Lower lobe of right lung (tissue), 2 donors: ENCODE measurements around the gene SRSF3. TPM values are rescaled to one million over a fixed set of nuclear protein-coding genes. Genes with fewer than 3 reads are reported as not detected.

Experiments
- ATAC-seq, 2 donors: fragments of 200-7000 bp; cut with Tn5 transposase; one replicate each; pipeline ENCODE4 v1.9.1; 2020 to 2022; ENCODE audit warnings: mild to moderate bottlenecking in 2 of 2, moderate library complexity in 2 of 2
- DNase-seq: peaks from one replicate; pipeline ENCODE4 v3.0.0-alpha.2; 2020
- H3K27ac ChIP-seq: fragments of 200-600 bp; one replicate; pipeline ENCODE4 v1.8.0; 2022
- H3K27me3 ChIP-seq: fragments of 200-600 bp; one replicate; pipeline ENCODE4 v1.8.0; 2022; ENCODE audit warnings: low read depth
- H3K36me3 ChIP-seq: fragments of 200-600 bp; one replicate; pipeline ENCODE4 v1.8.0; 2022; ENCODE audit warnings: mild to moderate bottlenecking
- H3K4me1 ChIP-seq: fragments of 200-600 bp; one replicate; pipeline ENCODE4 v1.8.0; 2022
- H3K4me3 ChIP-seq: fragments of 200-600 bp; one replicate; pipeline ENCODE4 v1.8.0; 2022; ENCODE audit warnings: mild to moderate bottlenecking
- H3K9me3 ChIP-seq: fragments of 200-600 bp; one replicate; pipeline ENCODE4 v1.8.0; 2022
- CTCF ChIP-seq: fragments of 200-600 bp; IDR thresholded peaks from one replicate; pipeline ENCODE4 v1.8.0; 2022; ENCODE audit warnings: antibody characterized with exemption, mild to moderate bottlenecking
- intact Hi-C: fragments of 100-400 bp; cut with DNase I; formaldehyde crosslinking; loops from one replicate; pipeline ENCODE4 v1.11.0; 2022
- total RNA-seq: library from RNA; stranded (reverse); fragmentation: NEBNext Ultra II Directional; extraction: Animal tissue kit (Norgen Biotek cat#: 25700); gene quantifications from one replicate; pipeline ENCODE4 v1.2.1, GENCODE V29; 2021
- donor health status: DM: no; HTN: yes; CAD: no; lungs with severe emphysema.

SRSF3 gene
- total RNA-seq, 1 donor from 2014 or later, result 180 TPM

- no peak for TF ChIP-seq CTCF
- no peaks in the 10 kb centered on the region for H3K27me3 ChIP-seq
- H3K27ac ChIP-seq, result peak overlapping the region; percentile 43
- no peaks in the 10 kb centered on the region for H3K9me3 ChIP-seq
- no peaks in the 10 kb centered on the region for H3K36me3 ChIP-seq
- H3K4me3 ChIP-seq, result no peak overlapping the region
- intact Hi-C loops, result loop anchor here (10.0 kb wide), 2 partner anchors 45 to 125 kb away; partner anchors contain the start of gene CDKN1A
- DNase-seq (no peak), ATAC-seq (no peak)
- H3K4me1 ChIP-seq, result peaks cover 47% of the 10 kb centered on the region
These were observed 35.6 kb downstream of the SRSF3 start for GRCh38 chr6:36629784-36630183.

GRCh38 chr6:36631326-36632011 lies 37.3 kb downstream of the SRSF3 start:
- no peaks in the 10 kb centered on the region for H3K27me3 ChIP-seq
- DNase-seq (peak; percentile 58), ATAC-seq (peak; percentile 54 to 57)
- H3K27ac ChIP-seq, result no peak overlapping the region
- TF ChIP-seq CTCF, result no peak
- H3K4me1 ChIP-seq, result peaks cover 39% of the 10 kb centered on the region
- H3K9me3 ChIP-seq, result no peaks in the 10 kb centered on the region
- H3K36me3 ChIP-seq, result no peaks in the 10 kb centered on the region
- intact Hi-C loops, result no loop called here
- no peak overlapping the region for H3K4me3 ChIP-seq

GRCh38 chr6:36633370-36633769 lies 39.2 kb downstream of the SRSF3 start:
- intact Hi-C loops, result no loop called here
- H3K27me3 ChIP-seq, result no peaks in the 10 kb centered on the region
- DNase-seq (no peak), ATAC-seq (peak in 1 of 2 donors; percentile 15)
- no peak overlapping the region for H3K27ac ChIP-seq
- peaks cover 23% of the 10 kb centered on the region for H3K4me1 ChIP-seq
- no peak for TF ChIP-seq CTCF
- no peaks in the 10 kb centered on the region for H3K36me3 ChIP-seq
- H3K4me3 ChIP-seq, result no peak overlapping the region
- no peaks in the 10 kb centered on the region for H3K9me3 ChIP-seq

- intact Hi-C loops, result no loop called here
- peaks cover 18% of the 10 kb centered on the region for H3K4me1 ChIP-seq
- ATAC-seq (peak; percentile 51 to 70), DNase-seq (peak; percentile 75)
- H3K27ac ChIP-seq, result peak overlapping the region; percentile 46
- H3K27me3 ChIP-seq, result no peaks in the 10 kb centered on the region
- H3K9me3 ChIP-seq, result no peaks in the 10 kb centered on the region
- no peak overlapping the region for H3K4me3 ChIP-seq
- TF ChIP-seq CTCF, result no peak
- H3K36me3 ChIP-seq, result no peaks in the 10 kb centered on the region
These were observed 39.8 kb downstream of the SRSF3 start for GRCh38 chr6:36633915-36634314.

- intact Hi-C loops, result no loop called here
- TF ChIP-seq CTCF, result no peak
- H3K27ac ChIP-seq, result peak overlapping the region; percentile 46
These were observed 40.4 kb downstream of the SRSF3 start for GRCh38 chr6:36634317-36635108.

More at GRCh38 chr6:36634317-36635108, 40.4 kb downstream of the SRSF3 start:
- DNase-seq, result no peak
- Histone ChIP-seq H3K9me3 (no peaks in the 10 kb centered on the region), H3K4me3 (no peak overlapping the region), H3K4me1 (peaks cover 13% of the 10 kb centered on the region), H3K27me3 (no peaks in the 10 kb centered on the region), H3K36me3 (no peaks in the 10 kb centered on the region)
- ATAC-seq, result no peak
